ENCODE data around the gene WFIKKN2. TPM values are rescaled to one million over a fixed set of nuclear protein-coding genes. Genes with fewer than 3 reads are reported as not detected.

Gene WFIKKN2
- total and polyA plus RNA-seq, 2 of the 13 experiments (the other 11 are each of a cell fraction or from before 2014, with no cell fraction given), result not detected

- no peaks in the 10 kb centered on the region for H3K36me3 ChIP-seq (replicated peaks in 1 of 2; ENCODE audit: control insufficient read depth in 1 of 2, insufficient read depth in 2 of 2, low read length in 2 of 2)
- H3K4me1 ChIP-seq (ENCODE audit: insufficient read depth, low read length), result peaks cover 18% of the 10 kb centered on the region
- H3K27me3 ChIP-seq (ENCODE audit: control insufficient read depth in 1 of 2, insufficient read depth in 2 of 2, low read length in 2 of 2), result peaks cover 0 to 19% of the 10 kb centered on the region in 2 experiments; a peak in 3 of 5 replicates
- 77% methylated on average over 2 of the region's 2 CpGs for WGBS (ENCODE audit: low lambda C conversion rate)
- H3K4me2 ChIP-seq (ENCODE audit: low read depth, low read length), result no peak overlapping the region
- in situ Hi-C loops (cut with HindIII; ENCODE audit: extremely low pct_ligation_motif_present, low pct_unique_long_range_greater_than_20kb) (no loop called here), intact Hi-C loops (cut with micrococcal nuclease; ENCODE audit: unreplicated experiment) (no loop called here)
- no peak overlapping the region for H3K27ac ChIP-seq (ENCODE audit: extremely low read length, insufficient read depth, low read length)
- ChIA-PET POLR2A (interaction anchor here (1.1 kb wide), 1 partner anchor 44 kb away, joined by 4 read pairs; the partner anchor contains the start of gene TOB1), CTCF (ENCODE audit: low intra/inter-chr PET ratio, low total read pairs) (no interaction called here)
- BruUV-seq (replicated peaks), result no TSS peak
- no peak overlapping the region for H3K4me3 ChIP-seq (replicated peaks in 1 of 3; ENCODE audit: insufficient read depth in 1 of 3, low read depth in 2 of 3, low read length in 3 of 3)
- H3K9me3 ChIP-seq (ENCODE audit: low read length), result no peaks in the 10 kb centered on the region
- TF ChIP-seq RFXAP (CRISPR knock-in tag; IDR thresholded peaks at IDR 0.05; ENCODE audit: borderline replicate concordance) (no peak), ZNF331 (CRISPR knock-in tag; IDR thresholded peaks at IDR 0.05) (peak; percentile 98)
- DNase-seq (ENCODE audit: low spot score) (no peak), FAIRE-seq (no peak), ATAC-seq (no peak)
- H4K20me1 ChIP-seq (ENCODE audit: insufficient read depth, low read length), result no peaks in the 10 kb centered on the region
- no peak overlapping the region for H2AFZ ChIP-seq (ENCODE audit: low read length)
- no peaks in the 10 kb centered on the region for H3K79me2 ChIP-seq (ENCODE audit: insufficient read depth, low read length)
- no peak overlapping the region for H3K9ac ChIP-seq (ENCODE audit: insufficient read depth, low read depth, low read length)
Measured at GRCh38 chr17:50822550-50822949, 12.8 kb upstream of the WFIKKN2 start.

GRCh38 chr17:50824429-50824828 lies 11.0 kb upstream of the WFIKKN2 start:
- H4K20me1 ChIP-seq (ENCODE audit: insufficient read depth, low read length), result no peaks in the 10 kb centered on the region
- H3K36me3 ChIP-seq (replicated peaks in 1 of 2; ENCODE audit: control insufficient read depth in 1 of 2, insufficient read depth in 2 of 2, low read length in 2 of 2), result no peaks in the 10 kb centered on the region
- H3K4me2 ChIP-seq (ENCODE audit: low read depth, low read length), result no peak overlapping the region
- intact Hi-C loops (cut with micrococcal nuclease; ENCODE audit: unreplicated experiment), result no loop called here
- 0% methylated on average over 2 of the region's 2 CpGs for WGBS (ENCODE audit: low lambda C conversion rate)
- no peak overlapping the region for H2AFZ ChIP-seq (ENCODE audit: low read length)
- TF ChIP-seq THAP9 (CRISPR knock-in tag; IDR thresholded peaks at IDR 0.05; ENCODE audit: borderline replicate concordance), result no peak
- no peak for TF ChIP-seq ZNF367 (CRISPR knock-in tag; IDR thresholded peaks at IDR 0.05; ENCODE audit: borderline replicate concordance)
- no peak for TF ChIP-seq GABPB1 (CRISPR knock-in tag; IDR thresholded peaks at IDR 0.05)
- no peak for TF ChIP-seq ZKSCAN1 (IDR thresholded peaks at IDR 0.05; ENCODE audit: low read length)
- DNase-seq (ENCODE audit: low spot score) (no peak), FAIRE-seq (no peak), ATAC-seq (no peak)
- in situ Hi-C loops (cut with HindIII; ENCODE audit: extremely low pct_ligation_motif_present, low pct_unique_long_range_greater_than_20kb), result no loop called here
- H3K4me3 ChIP-seq (replicated peaks in 1 of 3; ENCODE audit: insufficient read depth in 1 of 3, low read depth in 2 of 3, low read length in 3 of 3), result no peak overlapping the region
- H3K79me2 ChIP-seq (ENCODE audit: insufficient read depth, low read length), result no peaks in the 10 kb centered on the region
- CTCF ChIA-PET (ENCODE audit: low intra/inter-chr PET ratio, low total read pairs), result no interaction called here
- peaks cover 0 to 27% of the 10 kb centered on the region in 2 experiments; a peak in 4 of 5 replicates for H3K27me3 ChIP-seq (ENCODE audit: control insufficient read depth in 1 of 2, insufficient read depth in 2 of 2, low read length in 2 of 2)
- POLR2A ChIA-PET, result no interaction called here
- no peak overlapping the region for H3K9ac ChIP-seq (ENCODE audit: insufficient read depth, low read depth, low read length)
- H3K9me3 ChIP-seq (ENCODE audit: low read length), result no peaks in the 10 kb centered on the region
- no peak overlapping the region for H3K27ac ChIP-seq (ENCODE audit: extremely low read length, insufficient read depth, low read length)
- BruUV-seq (replicated peaks), result no TSS peak
- H3K4me1 ChIP-seq (ENCODE audit: insufficient read depth, low read length), result peaks cover 11% of the 10 kb centered on the region
